Upper lobe of right lung (tissue), 1 donor: ENCODE measurements around the gene PMM1. TPM values are rescaled to one million over a fixed set of nuclear protein-coding genes. Genes with fewer than 3 reads are reported as not detected.

Experiments
- ATAC-seq: fragments of 200-7000 bp; cut with Tn5 transposase; one replicate; pipeline ENCODE4 v1.9.1; 2020; ENCODE audit warnings: mild to moderate bottlenecking, moderate library complexity
- DNase-seq: peaks from one replicate; pipeline ENCODE4 v3.0.0-alpha.2; 2020
- H3K27ac ChIP-seq: fragments of 200-600 bp; one replicate; pipeline ENCODE4 v1.8.0; 2022
- H3K27me3 ChIP-seq: fragments of 200-600 bp; one replicate; pipeline ENCODE4 v1.8.0; 2022; ENCODE audit warnings: mild to moderate bottlenecking
- H3K36me3 ChIP-seq: fragments of 200-600 bp; one replicate; pipeline ENCODE4 v1.8.0; 2022
- H3K4me1 ChIP-seq: fragments of 200-600 bp; one replicate; pipeline ENCODE4 v1.8.0; 2022
- H3K4me3 ChIP-seq: fragments of 200-600 bp; one replicate; pipeline ENCODE4 v1.8.0; 2022; ENCODE audit warnings: mild to moderate bottlenecking
- H3K9me3 ChIP-seq: fragments of 200-600 bp; one replicate; pipeline ENCODE4 v1.8.0; 2022
- intact Hi-C: fragments of 100-400 bp; cut with DNase I; formaldehyde crosslinking; loops from one replicate; pipeline ENCODE4 v1.11.0; 2022
- total RNA-seq: library from RNA; stranded (reverse); fragmentation: NEBNext Ultra II Directional; extraction: Animal tissue kit (Norgen Biotek cat#: 25700); gene quantifications from one replicate; pipeline ENCODE4 v1.2.1, GENCODE V29; 2021
- TF ChIP-seq, protein P1 (sequence below): fragments of 200-600 bp; IDR thresholded peaks from one replicate; pipeline ENCODE4 v1.8.0; 2022; ENCODE audit warnings: antibody characterized with exemption
- donor health status: DM: no; HTN: yes; CAD: no; lungs with severe emphysema.

The PMM1 gene
- total RNA-seq, 1 donor from 2014 or later, result 44.4 TPM

GRCh38 chr22:41625577-41625976 is 35.9 kb upstream of the PMM1 start:
- Histone ChIP-seq H3K27ac (no peak overlapping the region), H3K27me3 (no peaks in the 10 kb centered on the region), H3K4me3 (no peak overlapping the region), H3K36me3 (peaks cover 79% of the 10 kb centered on the region), H3K9me3 (no peaks in the 10 kb centered on the region), H3K4me1 (peaks cover 16% of the 10 kb centered on the region)
- TF ChIP-seq, protein P1, sequence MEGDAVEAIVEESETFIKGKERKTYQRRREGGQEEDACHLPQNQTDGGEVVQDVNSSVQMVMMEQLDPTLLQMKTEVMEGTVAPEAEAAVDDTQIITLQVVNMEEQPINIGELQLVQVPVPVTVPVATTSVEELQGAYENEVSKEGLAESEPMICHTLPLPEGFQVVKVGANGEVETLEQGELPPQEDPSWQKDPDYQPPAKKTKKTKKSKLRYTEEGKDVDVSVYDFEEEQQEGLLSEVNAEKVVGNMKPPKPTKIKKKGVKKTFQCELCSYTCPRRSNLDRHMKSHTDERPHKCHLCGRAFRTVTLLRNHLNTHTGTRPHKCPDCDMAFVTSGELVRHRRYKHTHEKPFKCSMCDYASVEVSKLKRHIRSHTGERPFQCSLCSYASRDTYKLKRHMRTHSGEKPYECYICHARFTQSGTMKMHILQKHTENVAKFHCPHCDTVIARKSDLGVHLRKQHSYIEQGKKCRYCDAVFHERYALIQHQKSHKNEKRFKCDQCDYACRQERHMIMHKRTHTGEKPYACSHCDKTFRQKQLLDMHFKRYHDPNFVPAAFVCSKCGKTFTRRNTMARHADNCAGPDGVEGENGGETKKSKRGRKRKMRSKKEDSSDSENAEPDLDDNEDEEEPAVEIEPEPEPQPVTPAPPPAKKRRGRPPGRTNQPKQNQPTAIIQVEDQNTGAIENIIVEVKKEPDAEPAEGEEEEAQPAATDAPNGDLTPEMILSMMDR, result no peak
- intact Hi-C loops, result no loop called here
- ATAC-seq (no peak), DNase-seq (no peak)

GRCh38 chr22:41621911-41622179 is 32.2 kb upstream of the PMM1 start:
- peak overlapping the region; percentile 94 for H3K27ac ChIP-seq
- H3K36me3 ChIP-seq, result peaks cover 45% of the 10 kb centered on the region
- TF ChIP-seq, protein P1, result no peak
- intact Hi-C loops, result no loop called here
- H3K27me3 ChIP-seq, result no peaks in the 10 kb centered on the region
- peaks cover 36% of the 10 kb centered on the region for H3K4me1 ChIP-seq
- peak overlapping the region; percentile 90 for H3K4me3 ChIP-seq
- no peak for DNase-seq
- no peak for ATAC-seq
- H3K9me3 ChIP-seq, result no peaks in the 10 kb centered on the region

- peak; percentile 100 for DNase-seq
- H3K27ac ChIP-seq, result peak within 1 kb of the TSS; percentile 94
- peak within 1 kb of the TSS; percentile 90 for H3K4me3 ChIP-seq
- no peaks in the 10 kb centered on the region for H3K9me3 ChIP-seq
- H3K27me3 ChIP-seq, result no peaks in the 10 kb centered on the region
- intact Hi-C loops, result no loop called here
- peaks cover 40% of the 10 kb centered on the region for H3K36me3 ChIP-seq
- H3K4me1 ChIP-seq, result peaks cover 36% of the 10 kb centered on the region
- peak; percentile 98 for ATAC-seq
- TF ChIP-seq, protein P1, result no peak
Observed at GRCh38 chr22:41621099-41621910, 31.7 kb upstream of the PMM1 start, which contains the start of gene XRCC6. TSS of gene XRCC6 (plus strand) at chr22:41621295. CDS start at chr22:41622005, 710 bp downstream.

GRCh38 chr22:41620589-41621098 is 31.0 kb upstream of the PMM1 start, which contains the start of gene DESI1:
TSS of gene DESI1 (minus strand) at chr22:41621043. CDS start at chr22:41620839, 204 bp downstream.
- ATAC-seq, result no peak
- H3K27ac ChIP-seq, result peak within 1 kb of the TSS; percentile 94

GRCh38 chr22:41619979-41620588 is 30.4 kb upstream of the PMM1 start:
- H3K9me3 ChIP-seq, result no peaks in the 10 kb centered on the region
- peak overlapping the region; percentile 94 for H3K27ac ChIP-seq
- DNase-seq, result peak; percentile 75
- TF ChIP-seq, protein P1, result no peak
- intact Hi-C loops, result no loop called here
- ATAC-seq, result peak; percentile 35
- H3K4me3 ChIP-seq, result peak overlapping the region; percentile 90
- H3K4me1 ChIP-seq, result peaks cover 36% of the 10 kb centered on the region
- H3K27me3 ChIP-seq, result no peaks in the 10 kb centered on the region
- H3K36me3 ChIP-seq, result peaks cover 28% of the 10 kb centered on the region

More at GRCh38 chr22:41620589-41621098, 31.0 kb upstream of the PMM1 start, which contains the start of gene DESI1:
- Histone ChIP-seq H3K27me3 (no peaks in the 10 kb centered on the region), H3K4me3 (peak within 1 kb of the TSS; percentile 90), H3K36me3 (peaks cover 34% of the 10 kb centered on the region), H3K4me1 (peaks cover 36% of the 10 kb centered on the region), H3K9me3 (no peaks in the 10 kb centered on the region)
- TF ChIP-seq, protein P1, result no peak
- DNase-seq, result no peak
- intact Hi-C loops, result no loop called here
